CD4-positive, alpha-beta T cell treated with Interleukin-6 for 4 hours (primary cell): ENCODE measurements around the gene AHSP.
A peak's percentile ranks its signal among the peaks of the same experiment; 100 is the strongest.
"Not testable (repeated sequence)": the region's sequence is repeated elsewhere in the genome, so short reads cannot be mapped to it uniquely, and the experiment has no call there.

ENCODE experiments used
- DNase-seq: peaks from one replicate; pipeline ENCODE4 v3.0.0-alpha.2; 2020; ENCODE audit warnings: mixed read lengths

The AHSP gene, protein sequence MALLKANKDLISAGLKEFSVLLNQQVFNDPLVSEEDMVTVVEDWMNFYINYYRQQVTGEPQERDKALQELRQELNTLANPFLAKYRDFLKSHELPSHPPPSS

GRCh38 chr16:31527734-31528274 is at the start of gene AHSP:
Gene AHSP (plus strand): TSS chr16:31527900. CDS start chr16:31528140, 240 bp downstream.
- no peak for DNase-seq

GRCh38 chr16:31478956-31479355 is 48.7 kb upstream of the AHSP start:
- no peak for DNase-seq

GRCh38 chr16:31479751-31480150 is 47.9 kb upstream of the AHSP start:
- no peak for DNase-seq

- no peak for DNase-seq
Measured at GRCh38 chr16:31480851-31481536, 46.7 kb upstream of the AHSP start.

GRCh38 chr16:31483081-31483480 is 44.6 kb upstream of the AHSP start, which contains the start of gene SLC5A2:
Gene SLC5A2 (plus strand): TSS chr16:31483123. CDS start chr16:31483137, 14 bp downstream.
- DNase-seq: no peak

- DNase-seq: not testable (repeated sequence)
Measured at GRCh38 chr16:31484048-31484447, 43.7 kb upstream of the AHSP start.

- DNase-seq: no peak
Measured at GRCh38 chr16:31484491-31485171, 43.1 kb upstream of the AHSP start.

- DNase-seq: no peak
Measured at GRCh38 chr16:31485571-31485970, 42.1 kb upstream of the AHSP start.

DNA sequence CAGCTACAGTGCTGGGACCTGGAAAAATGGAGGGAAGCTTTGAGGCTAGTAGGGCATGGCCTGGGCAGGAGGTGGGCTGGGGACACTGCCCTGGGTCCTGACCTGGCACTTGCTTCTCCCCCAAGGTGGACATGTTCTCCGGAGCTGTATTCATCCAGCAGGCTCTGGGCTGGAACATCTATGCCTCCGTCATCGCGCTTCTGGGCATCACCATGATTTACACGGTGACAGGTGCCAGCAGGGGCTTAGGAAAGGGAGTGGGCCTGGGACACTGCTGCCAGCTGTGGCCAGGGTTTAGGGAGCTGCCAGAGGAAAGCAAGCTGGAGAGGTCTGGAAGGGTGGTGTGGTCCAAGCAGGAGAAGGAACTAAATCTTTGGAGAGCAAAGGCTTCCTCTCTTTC is 41.7 kb upstream of the AHSP start:
- no peak for DNase-seq

GRCh38 chr16:31487071-31487719 is 40.5 kb upstream of the AHSP start:
- no peak for DNase-seq

DNA sequence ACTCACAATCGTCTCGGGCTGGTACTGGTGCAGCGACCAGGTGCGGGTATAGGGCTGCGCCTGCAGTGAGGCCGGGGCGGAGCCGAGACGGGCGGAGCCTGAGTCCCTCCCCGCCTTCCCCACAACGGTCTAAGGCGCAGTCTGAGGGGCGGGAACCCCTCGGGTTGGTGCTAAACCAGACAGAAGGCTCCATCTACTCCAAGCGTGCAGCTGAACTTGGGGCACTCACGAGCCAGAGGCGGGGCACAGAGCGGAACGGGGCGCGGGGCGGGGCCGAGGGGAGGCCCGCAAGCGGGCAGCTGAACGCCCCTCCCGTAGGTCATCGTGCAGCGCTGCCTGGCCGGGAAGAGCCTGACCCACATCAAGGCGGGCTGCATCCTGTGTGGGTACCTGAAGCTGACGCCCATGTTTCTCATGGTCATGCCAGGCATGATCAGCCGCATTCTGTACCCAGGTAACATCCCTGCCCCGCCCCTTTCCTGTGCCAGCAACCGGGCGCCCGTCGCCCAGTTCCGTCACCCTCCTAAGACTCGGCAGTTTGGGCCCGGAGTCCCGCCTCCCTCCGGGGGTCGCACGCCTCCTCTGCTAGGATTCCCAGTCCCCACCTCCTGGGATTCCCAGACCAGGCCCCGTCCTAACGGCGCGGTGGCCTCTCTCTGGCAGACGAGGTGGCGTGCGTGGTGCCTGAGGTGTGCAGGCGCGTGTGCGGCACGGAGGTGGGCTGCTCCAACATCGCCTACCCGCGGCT is 39.8 kb upstream of the AHSP start:
- peak; percentile 89 for DNase-seq

DNA sequence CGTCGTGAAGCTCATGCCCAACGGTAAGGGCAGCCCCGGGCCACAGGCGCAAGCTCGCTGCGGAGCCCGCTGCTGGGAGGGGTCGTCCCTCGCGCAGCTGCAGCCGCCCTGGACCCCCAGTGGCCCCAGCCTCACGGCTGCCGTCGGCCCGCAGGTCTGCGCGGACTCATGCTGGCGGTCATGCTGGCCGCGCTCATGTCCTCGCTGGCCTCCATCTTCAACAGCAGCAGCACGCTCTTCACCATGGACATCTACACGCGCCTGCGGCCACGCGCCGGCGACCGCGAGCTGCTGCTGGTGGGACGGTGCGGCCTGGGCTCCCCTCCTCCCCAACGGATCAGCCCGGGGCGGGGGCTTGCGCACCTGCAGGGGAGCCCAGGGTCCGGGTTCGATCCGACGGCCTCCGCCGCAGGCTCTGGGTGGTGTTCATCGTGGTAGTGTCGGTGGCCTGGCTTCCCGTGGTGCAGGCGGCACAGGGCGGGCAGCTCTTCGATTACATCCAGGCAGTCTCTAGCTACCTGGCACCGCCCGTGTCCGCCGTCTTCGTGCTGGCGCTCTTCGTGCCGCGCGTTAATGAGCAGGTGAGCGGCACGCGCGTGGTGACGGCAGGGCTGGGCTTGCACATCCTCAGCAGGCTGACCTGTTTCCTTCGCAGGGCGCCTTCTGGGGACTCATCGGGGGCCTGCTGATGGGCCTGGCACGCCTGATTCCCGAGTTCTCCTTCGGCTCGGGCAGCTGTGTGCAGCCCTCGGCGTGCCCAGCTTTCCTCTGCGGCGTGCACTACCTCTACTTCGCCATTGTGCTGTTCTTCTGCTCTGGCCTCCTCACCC is 39.0 kb upstream of the AHSP start:
- DNase-seq: no peak

DNA sequence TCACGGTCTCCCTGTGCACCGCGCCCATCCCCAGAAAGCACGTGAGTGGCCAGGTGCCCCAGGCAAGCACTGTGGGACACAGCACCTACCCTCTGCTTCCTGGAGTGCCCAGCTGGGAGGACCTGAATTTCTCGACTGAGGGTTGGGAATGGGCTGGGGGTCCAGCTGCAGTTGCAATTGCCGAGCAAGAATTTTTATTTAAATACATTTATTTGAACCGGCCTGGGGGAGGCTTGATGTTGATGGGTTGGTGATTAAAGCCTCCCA is 38.5 kb upstream of the AHSP start:
- no peak for DNase-seq

DNA sequence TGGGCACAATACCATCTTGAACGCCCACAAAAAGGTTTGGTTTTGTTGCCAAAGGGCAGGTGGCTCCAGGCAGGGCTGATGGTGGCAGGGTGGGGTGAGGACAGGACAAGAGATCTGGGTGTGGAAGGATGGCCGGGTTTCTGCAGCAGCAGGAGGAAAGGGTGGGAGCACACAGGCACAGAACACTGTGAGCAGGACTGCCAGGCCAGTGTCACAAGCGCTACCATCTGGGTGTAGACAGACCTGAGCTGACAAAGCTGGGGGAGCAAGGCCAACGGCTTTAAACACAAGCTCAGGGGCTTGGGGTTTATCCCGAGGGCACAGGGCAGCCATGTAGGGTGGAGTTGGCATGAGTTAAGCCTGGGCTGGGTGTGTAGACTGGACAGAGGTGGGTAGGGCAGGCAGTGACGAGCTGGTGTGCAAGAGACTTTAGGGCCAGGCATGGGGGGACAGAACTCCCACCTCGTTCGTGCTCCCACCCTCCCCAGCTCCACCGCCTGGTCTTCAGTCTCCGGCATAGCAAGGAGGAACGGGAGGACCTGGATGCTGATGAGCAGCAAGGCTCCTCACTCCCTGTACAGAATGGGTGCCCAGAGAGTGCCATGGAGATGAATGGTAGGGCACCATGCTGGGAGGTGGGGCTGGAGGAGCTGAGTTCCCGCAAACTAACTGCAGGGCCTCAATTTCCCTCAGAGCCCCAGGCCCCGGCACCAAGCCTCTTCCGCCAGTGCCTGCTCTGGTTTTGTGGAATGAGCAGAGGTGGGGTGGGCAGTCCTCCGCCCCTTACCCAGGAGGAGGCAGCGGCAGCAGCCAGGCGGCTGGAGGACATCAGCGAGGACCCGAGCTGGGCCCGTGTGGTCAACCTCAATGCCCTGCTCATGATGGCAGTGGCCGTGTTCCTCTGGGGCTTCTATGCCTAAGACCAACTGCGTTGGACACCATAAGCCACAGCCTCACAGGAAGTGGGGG is 37.8 kb upstream of the AHSP start:
- no peak for DNase-seq

DNA sequence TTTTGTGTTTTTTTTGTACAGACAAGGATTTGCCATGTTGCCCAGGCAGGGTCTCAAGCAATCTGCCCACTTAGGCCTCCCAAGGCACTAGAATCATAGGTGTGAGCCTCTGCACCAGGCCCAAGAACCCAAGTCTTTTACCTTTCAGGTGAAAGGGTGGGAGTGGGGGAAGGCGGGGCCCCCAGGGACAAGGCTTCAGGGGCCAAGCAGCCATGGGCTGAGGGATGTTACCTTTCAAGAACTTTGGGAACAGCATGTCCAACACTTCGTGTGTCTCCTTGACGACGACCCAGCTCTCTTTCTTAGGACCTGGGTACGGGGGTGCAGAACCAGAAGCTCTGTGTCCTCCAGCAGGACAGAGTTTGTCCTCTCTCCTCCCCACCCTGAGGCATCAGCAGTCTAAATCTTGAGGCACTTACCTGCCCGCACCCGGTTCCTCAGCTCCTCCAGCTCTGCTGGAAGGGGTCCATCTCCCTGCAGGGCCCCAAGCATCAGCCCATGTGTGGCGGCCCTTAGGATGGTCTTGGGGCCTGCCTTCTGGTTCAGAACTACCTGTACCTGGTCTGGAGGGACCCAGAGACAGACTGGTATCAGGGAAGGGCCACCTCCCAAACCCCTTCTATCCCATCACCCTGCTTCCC is 35.8 kb upstream of the AHSP start:
- no peak for DNase-seq

- no peak for DNase-seq
Measured at GRCh38 chr16:31493506-31494125, 34.1 kb upstream of the AHSP start.

- DNase-seq: no peak
Measured at GRCh38 chr16:31496670-31497069, 31.0 kb upstream of the AHSP start.

DNA sequence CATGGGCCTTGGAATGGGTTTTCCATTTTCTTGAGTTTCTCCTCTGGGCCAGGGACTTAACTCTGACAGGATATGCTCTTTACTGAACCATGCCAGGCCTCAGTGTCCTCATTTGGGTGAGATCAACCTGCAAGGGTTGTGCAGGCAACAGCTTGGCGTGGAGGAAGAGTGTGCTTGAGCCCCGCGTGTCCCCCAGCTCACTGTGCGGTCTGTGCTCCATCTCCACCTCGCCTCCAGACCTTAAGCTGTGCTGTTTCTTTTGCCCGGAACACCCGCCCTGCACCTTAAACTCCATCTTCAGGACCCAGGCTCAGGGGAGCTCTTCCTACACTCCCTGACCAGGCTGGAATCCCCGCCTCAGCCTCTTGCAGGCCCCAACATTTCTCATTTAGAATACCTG is 29.2 kb upstream of the AHSP start:
- no peak for DNase-seq

- DNase-seq: no peak
Measured at GRCh38 chr16:31499928-31500327, 27.8 kb upstream of the AHSP start.
